IMR-90 (cell line): ENCODE data around the gene MCMBP. TPM values are rescaled to one million over a fixed set of nuclear protein-coding genes. Genes with fewer than 3 reads are reported as not detected.

Experiments
- ATAC-seq: fragments of 200-7000 bp; cut with Tn5 transposase; 2 replicates; pipeline ENCODE4 v1.9.1; 2020; ENCODE audit warnings: low read depth, mild to moderate bottlenecking, moderate library complexity
- BruUV-seq: library from RNA; stranded (reverse); fragments of 400-500 nt; replicated peaks from 2 replicates; lab custom pipeline; 2021; lab: Mats Ljungman, UMichigan
- CTCF ChIA-PET: fragments of 300-600 bp; formaldehyde crosslinking; extraction: SDS; loops from one replicate; lab custom pipeline; 2021; ENCODE audit warnings: antibody characterized with exemption; lab: Yijun Ruan, JAX
- POLR2A ChIA-PET: fragments of 300-600 bp; sonication (Branson Sonifier 250); formaldehyde crosslinking; loops from one replicate; lab custom pipeline; 2022; ENCODE audit warnings: antibody characterized with exemption; ENCODE audit not compliant: unreplicated experiment; lab: Charles Lee
- DNase-seq: peaks from one replicate; pipeline ENCODE4 v3.0.0; 2013
- H2AFZ ChIP-seq: replicated peaks from 2 replicates; pipeline ENCODE3; 2013; ENCODE audit warnings: low read length, mild to moderate bottlenecking; ENCODE audit not compliant: poor library complexity
- H2AK5ac ChIP-seq: 2 replicates; pipeline ENCODE4 v1.6.1; 2013; ENCODE audit warnings: low read depth, low read length, inconsistent platforms
- H2AK9ac ChIP-seq: replicated peaks from 2 replicates; pipeline ENCODE3; 2013; ENCODE audit warnings: mild to moderate bottlenecking, low read depth, low read length, moderate library complexity; ENCODE audit not compliant: poor library complexity
- H2BK120ac ChIP-seq: 2 replicates; pipeline ENCODE4 v1.6.1; 2013; ENCODE audit warnings: low read depth, low read length, inconsistent platforms
- H2BK15ac ChIP-seq: 3 replicates; pipeline ENCODE4 v1.6.1; 2013; ENCODE audit warnings: low read depth, low read length, inconsistent platforms
- H2BK20ac ChIP-seq: 2 replicates; pipeline ENCODE4 v1.6.1; 2013; ENCODE audit warnings: low read depth, mild to moderate bottlenecking, inconsistent platforms, low read length, moderate library complexity
- H2BK5ac ChIP-seq: 2 replicates; pipeline ENCODE4 v1.6.1; 2013; ENCODE audit warnings: mild to moderate bottlenecking, low read depth, low read length, inconsistent platforms; ENCODE audit not compliant: poor library complexity, severe bottlenecking
- H3K14ac ChIP-seq: replicated peaks from 2 replicates; pipeline ENCODE4 v1.6.1; 2013; ENCODE audit warnings: low read depth, low read length, inconsistent platforms
- H3K18ac ChIP-seq: 2 replicates; pipeline ENCODE4 v1.6.1; 2013; ENCODE audit warnings: low read depth, low read length, control low read depth
- H3K23ac ChIP-seq: 2 replicates; pipeline ENCODE4 v1.6.1; 2013; ENCODE audit warnings: low read depth, low read length, inconsistent platforms
- H3K27ac ChIP-seq: 2 replicates; pipeline ENCODE4 v1.5.1; 2013; ENCODE audit warnings: mild to moderate bottlenecking, control low read depth, low read length; ENCODE audit not compliant: insufficient read depth
- H3K27me3 ChIP-seq: 2 replicates; pipeline ENCODE4 v1.6.1; 2013; ENCODE audit warnings: low read length; ENCODE audit not compliant: control insufficient read depth, insufficient read depth
- H3K36me3 ChIP-seq: 2 replicates; pipeline ENCODE4 v1.6.1; 2013; ENCODE audit warnings: low read length, mixed read lengths; ENCODE audit not compliant: control insufficient read depth, insufficient read depth
- H3K4ac ChIP-seq: 2 replicates; pipeline ENCODE4 v1.6.1; 2013; ENCODE audit warnings: low read depth, low read length, inconsistent platforms
- H3K4me1 ChIP-seq: 2 replicates; pipeline ENCODE4 v1.6.1; 2013; ENCODE audit warnings: low read length, mixed read lengths; ENCODE audit not compliant: control insufficient read depth, insufficient read depth
- H3K4me2 ChIP-seq: 2 replicates; pipeline ENCODE4 v1.6.1; 2013; ENCODE audit warnings: low read depth, mild to moderate bottlenecking, control low read depth, low read length, moderate library complexity
- H3K4me3 ChIP-seq: 2 replicates; pipeline ENCODE4 v1.5.1; 2013; ENCODE audit warnings: low read depth, mild to moderate bottlenecking, control low read depth, low read length, moderate library complexity; ENCODE audit not compliant: insufficient read depth
- H3K56ac ChIP-seq: 2 replicates; pipeline ENCODE4 v1.6.1; 2013; ENCODE audit warnings: low read length, inconsistent platforms; ENCODE audit not compliant: insufficient read depth; ENCODE audit errors: extremely low read depth
- H3K79me1 ChIP-seq, 2 experiments: 2 replicates each; pipeline ENCODE4 v1.6.1; 2013; ENCODE audit warnings: low read length in 2 of 2, inconsistent platforms in 1 of 2, low read depth in 1 of 2
- H3K9ac ChIP-seq: 2 replicates; pipeline ENCODE4 v1.6.1; 2013; ENCODE audit warnings: low read depth, low read length, control low read depth
- H3K9me1 ChIP-seq: 2 replicates; pipeline ENCODE4 v1.6.1; 2013; ENCODE audit warnings: low read length, inconsistent platforms; ENCODE audit not compliant: insufficient read depth
- H3K9me3 ChIP-seq: 2 replicates; pipeline ENCODE4 v1.6.1; 2013; ENCODE audit warnings: low read length; ENCODE audit not compliant: control insufficient read depth, insufficient read depth
- H4K20me1 ChIP-seq: 2 replicates; pipeline ENCODE4 v1.6.1; 2013; ENCODE audit warnings: low read length, inconsistent platforms; ENCODE audit not compliant: insufficient read depth
- H4K5ac ChIP-seq: 2 replicates; pipeline ENCODE4 v1.6.1; 2013; ENCODE audit warnings: mild to moderate bottlenecking, low read depth, low read length, control low read depth
- H4K8ac ChIP-seq, 2 experiments: 2 replicates each; pipeline ENCODE4 v1.6.1; 2013; ENCODE audit warnings: low read depth in 2 of 2, low read length in 2 of 2, control low read depth in 1 of 2, inconsistent platforms in 1 of 2
- H4K91ac ChIP-seq: 2 replicates; pipeline ENCODE4 v1.6.1; 2013; ENCODE audit warnings: low read depth, low read length, inconsistent platforms; ENCODE audit not compliant: insufficient read depth
- BHLHE40 ChIP-seq: fragments of 150-350 bp; IDR thresholded peaks from 2 replicates; pipeline ENCODE4 v1.6.1; 2016; ENCODE audit warnings: mild to moderate bottlenecking, low read depth, low read length
- CEBPB ChIP-seq: IDR thresholded peaks from 2 replicates; pipeline ENCODE4 v1.6.1; 2012; ENCODE audit warnings: low read depth, low read length, improper control_type of control experiment
- CHD1 ChIP-seq: IDR thresholded peaks from 2 replicates; pipeline ENCODE4 v1.6.1; 2012; ENCODE audit warnings: low read depth, low read length, improper control_type of control experiment
- RCOR1 ChIP-seq: IDR thresholded peaks from 2 replicates; pipeline ENCODE4 v1.6.1; 2012; ENCODE audit warnings: mild to moderate bottlenecking, low read length, improper control_type of control experiment; ENCODE audit not compliant: insufficient replicate concordance
- RFX5 ChIP-seq: IDR thresholded peaks from 2 replicates; pipeline ENCODE4 v1.8.0; 2012; ENCODE audit warnings: low read depth, mild to moderate bottlenecking, low read length, moderate library complexity
- USF2 ChIP-seq: fragments of 150-350 bp; IDR thresholded peaks from 2 replicates; pipeline ENCODE4 v1.6.1; 2017; ENCODE audit warnings: mild to moderate bottlenecking, antibody characterized with exemption, low read length, low read depth
- WGBS, 2 experiments: methylation state at CpG; one replicate each; pipeline versions ENCODE4 v1.1.5 to v1.1.7; 2013; ENCODE audit warnings: missing lambda C conversion rate in 2 of 2; ENCODE audit not compliant: insufficient read length in 1 of 2; ENCODE audit errors: extremely low coverage in 2 of 2; 5-methylcytosine and 5-hydroxymethylcytosine counted together
- dilution Hi-C: fragments of 300-500 bp; cut with HindIII; formaldehyde crosslinking; loops from one replicate; pipeline ENCODE4 v1.14.3; 2018; ENCODE audit warnings: low sequenced_read_pairs; ENCODE audit not compliant: unreplicated experiment
- in situ Hi-C: fragments of 300-500 bp; cut with MboI; formaldehyde crosslinking; loops from 3 replicates; pipeline ENCODE4 v1.14.3; 2019; ENCODE audit warnings: low sequenced_read_pairs, inconsistent platforms, mixed read lengths
- intact Hi-C: fragments of 100-400 bp; cut with micrococcal nuclease; formaldehyde crosslinking; loops from 2 replicates; pipeline ENCODE4 v1.10.0; 2022
- polyA plus RNA-seq, 3 experiments: library from polyadenylated mRNA; depleted of rRNA; stranded (reverse); fragments of >200 nt; gene quantifications; 2 replicates each; pipeline ENCODE4 v1.2.3, GENCODE V29; 2012; ENCODE audit warnings: low replicate concordance in 1 of 3
- total RNA-seq: library from RNA; depleted of rRNA; stranded (reverse); fragments of >200 nt; gene quantifications from 2 replicates; pipeline ENCODE4 v1.2.3, GENCODE V29; 2012
- TF ChIP-seq, protein P1 (sequence below): conservative IDR thresholded peaks from 2 replicates; pipeline ENCODE4 v1.5.1; 2012; ENCODE audit warnings: mild to moderate bottlenecking, low read depth, low read length, improper control_type of control experiment

The MCMBP gene
- total and polyA plus RNA-seq, 2 of the 4 experiments (the other 2 are of a cell fraction), result 39.0 to 59.9 TPM

- Histone ChIP-seq H3K27ac (peak overlapping the region; percentile 75), H3K14ac (peak overlapping the region; percentile 57), H2AFZ (peak overlapping the region; percentile 97), H3K9me1 (peaks cover 18% of the 10 kb centered on the region), H4K20me1 (peaks cover 38% of the 10 kb centered on the region), H3K4me1 (peaks cover 10% of the 10 kb centered on the region), H4K8ac (peak overlapping the region; percentile 12 to 95; a peak in 3 of 4 replicates), H4K5ac (peak overlapping the region; percentile 83), H2AK9ac (peak overlapping the region; percentile 95), H3K4ac (peak overlapping the region; percentile 81), H3K4me3 (peak overlapping the region; percentile 87), H2BK120ac (0 out of 2 replicates have a peak overlapping the region, but pooled peaks have one; percentile 3), H2BK20ac (no peak overlapping the region), H3K79me1 (peaks cover 3 to 50% of the 10 kb centered on the region in 2 experiments; a peak in 3 of 4 replicates), H3K9ac (peak overlapping the region; percentile 84), H3K27me3 (no peaks in the 10 kb centered on the region), H3K23ac (peak overlapping the region; percentile 21; the same call in 1 of the 2 replicates), H2AK5ac (peak overlapping the region; percentile 52; the same call in 1 of the 2 replicates), H3K18ac (no peak overlapping the region), H3K9me3 (no peaks in the 10 kb centered on the region; the same call in 1 of the 2 replicates), H2BK5ac (peak overlapping the region; percentile 71), H2BK15ac (no peak overlapping the region), H3K4me2 (peak overlapping the region; percentile 95), H3K36me3 (peaks cover 2% of the 10 kb centered on the region; the same call in 1 of the 2 replicates), H3K56ac (peak overlapping the region; percentile 41), H4K91ac (0 out of 2 replicates have a peak overlapping the region, but pooled peaks have one; percentile 73)
- in situ Hi-C loops, result no loop called here
- BruUV-seq, result no TSS peak
- intact Hi-C loops, result no loop called here
- TF ChIP-seq USF2 (no peak), BHLHE40 (no peak), CHD1 (no peak), CEBPB (no peak), RCOR1 (no peak), RFX5 (no peak)
- TF ChIP-seq, protein P1, sequence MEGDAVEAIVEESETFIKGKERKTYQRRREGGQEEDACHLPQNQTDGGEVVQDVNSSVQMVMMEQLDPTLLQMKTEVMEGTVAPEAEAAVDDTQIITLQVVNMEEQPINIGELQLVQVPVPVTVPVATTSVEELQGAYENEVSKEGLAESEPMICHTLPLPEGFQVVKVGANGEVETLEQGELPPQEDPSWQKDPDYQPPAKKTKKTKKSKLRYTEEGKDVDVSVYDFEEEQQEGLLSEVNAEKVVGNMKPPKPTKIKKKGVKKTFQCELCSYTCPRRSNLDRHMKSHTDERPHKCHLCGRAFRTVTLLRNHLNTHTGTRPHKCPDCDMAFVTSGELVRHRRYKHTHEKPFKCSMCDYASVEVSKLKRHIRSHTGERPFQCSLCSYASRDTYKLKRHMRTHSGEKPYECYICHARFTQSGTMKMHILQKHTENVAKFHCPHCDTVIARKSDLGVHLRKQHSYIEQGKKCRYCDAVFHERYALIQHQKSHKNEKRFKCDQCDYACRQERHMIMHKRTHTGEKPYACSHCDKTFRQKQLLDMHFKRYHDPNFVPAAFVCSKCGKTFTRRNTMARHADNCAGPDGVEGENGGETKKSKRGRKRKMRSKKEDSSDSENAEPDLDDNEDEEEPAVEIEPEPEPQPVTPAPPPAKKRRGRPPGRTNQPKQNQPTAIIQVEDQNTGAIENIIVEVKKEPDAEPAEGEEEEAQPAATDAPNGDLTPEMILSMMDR, result no peak
- 0% methylated on average over 5 of the region's 9 CpGs; no CpG with 5 or more reads in 1 of the 2 experiments for WGBS, 2 experiments
- dilution Hi-C loops, result no loop called here
- no peak for DNase-seq
- ChIA-PET POLR2A (no interaction called here), CTCF (no interaction called here)
- no peak for ATAC-seq
These were observed 20.4 kb upstream of the MCMBP start for GRCh38 chr10:119893074-119893473.
